Neural cell (in vitro differentiated cells): ENCODE measurements around the gene MED22. TPM values are rescaled to one million over a fixed set of nuclear protein-coding genes. Genes with fewer than 3 reads are reported as not detected.

Source experiments
- H2AFZ ChIP-seq: fragments of 200-600, 300-800 bp; sonication (generic), shearing (Covaris generic); 2 replicates; pipeline ENCODE4 v1.6.0; 2014; ENCODE audit warnings: low read depth, mild to moderate bottlenecking, antibody characterized with exemption, low read length, moderate library complexity
- H3F3A ChIP-seq: fragments of 200-600 bp; shearing (Covaris generic); 2 replicates; pipeline ENCODE4 v1.6.1; 2016; ENCODE audit warnings: mild to moderate bottlenecking, moderate library complexity, mixed read lengths, antibody characterized with exemption, low read length; ENCODE audit not compliant: insufficient read depth, poor library complexity, severe bottlenecking
- H3K27ac ChIP-seq: fragments of 200-600, 300-800 bp; sonication (generic), shearing (Covaris generic); 2 replicates; pipeline ENCODE4 v1.5.1; 2014; ENCODE audit warnings: mild to moderate bottlenecking, low read length, moderate library complexity
- H3K27me3 ChIP-seq: fragments of 300-800, 200-600 bp; sonication (generic), shearing (Covaris generic); 2 replicates; pipeline ENCODE4 v1.6.0; 2014; ENCODE audit warnings: mild to moderate bottlenecking, low read depth, low read length, moderate library complexity; ENCODE audit not compliant: insufficient read depth
- H3K36me3 ChIP-seq: fragments of 300-800, 200-600 bp; sonication (generic), shearing (Covaris generic); 2 replicates; pipeline ENCODE4 v1.5.1; 2014; ENCODE audit warnings: mild to moderate bottlenecking, antibody characterized with exemption, low read length, moderate library complexity; ENCODE audit not compliant: insufficient read depth
- H3K4me2 ChIP-seq: fragments of 300-800, 200-600 bp; sonication (generic), shearing (Covaris generic); 2 replicates; pipeline ENCODE4 v1.6.0; 2014; ENCODE audit warnings: mild to moderate bottlenecking, low read length
- H3K4me3 ChIP-seq: fragments of 300-800, 200-600 bp; sonication (generic), shearing (Covaris generic); 2 replicates; pipeline ENCODE4 v1.5.1; 2014; ENCODE audit warnings: mild to moderate bottlenecking, low read length, moderate library complexity
- H3K79me2 ChIP-seq: fragments of 200-600 bp; shearing (Covaris generic); replicated peaks from 2 replicates; pipeline ENCODE4 v1.6.0; 2014; ENCODE audit warnings: mild to moderate bottlenecking, low read length, moderate library complexity; ENCODE audit not compliant: insufficient read depth
- H3K9ac ChIP-seq: fragments of 300-800, 200-600 bp; sonication (generic), shearing (Covaris generic); 2 replicates; pipeline ENCODE4 v1.6.1; 2016; ENCODE audit warnings: mild to moderate bottlenecking, low read length, mixed read lengths
- H3K9me2 ChIP-seq: fragments of 200-600 bp; shearing (Covaris generic); 2 replicates; pipeline ENCODE4 v1.6.1; 2016; ENCODE audit warnings: mild to moderate bottlenecking, low read length, mixed read lengths; ENCODE audit not compliant: insufficient read depth
- H3K9me3 ChIP-seq: fragments of 200-600, 300-800 bp; sonication (generic), shearing (Covaris generic); 2 replicates; pipeline ENCODE4 v1.6.1; 2016; ENCODE audit warnings: mild to moderate bottlenecking, mixed run types, low read length, moderate library complexity, mixed read lengths
- H4K20me1 ChIP-seq: fragments of 200-600 bp; shearing (Covaris generic); 2 replicates; pipeline ENCODE4 v1.6.1; 2016; ENCODE audit warnings: mild to moderate bottlenecking, mixed run types; ENCODE audit not compliant: insufficient read depth
- CTCF ChIP-seq: fragments of 450-650 bp; IDR thresholded peaks from 2 replicates; pipeline ENCODE4 v1.5.1; 2014; ENCODE audit warnings: antibody characterized with exemption, mild to moderate bottlenecking, moderate library complexity; ENCODE audit not compliant: poor library complexity, severe bottlenecking
- EP300 ChIP-seq: fragments of 450-650 bp; conservative IDR thresholded peaks from 2 replicates; pipeline ENCODE4 v1.6.1; 2014; ENCODE audit warnings: antibody characterized with exemption, mild to moderate bottlenecking, moderate library complexity; ENCODE audit not compliant: poor library complexity, severe bottlenecking
- EZH2 ChIP-seq: fragments of 200-600, 300-800 bp; shearing (Covaris generic), sonication (generic); IDR thresholded peaks from 2 replicates; pipeline ENCODE4 v1.6.1; 2014; ENCODE audit warnings: antibody characterized with exemption, low read length, borderline replicate concordance, mild to moderate bottlenecking; ENCODE audit not compliant: insufficient read depth, poor library complexity, severe bottlenecking
- MXI1 ChIP-seq: fragments of 450-650 bp; conservative IDR thresholded peaks from 2 replicates; pipeline ENCODE4 v1.6.1; 2014; ENCODE audit warnings: antibody characterized with exemption, mild to moderate bottlenecking; ENCODE audit not compliant: poor library complexity, severe bottlenecking
- POLR2AphosphoS5 ChIP-seq: IDR thresholded peaks from 2 replicates; pipeline ENCODE4 v1.6.1; 2012
- RAD21 ChIP-seq: fragments of 450-650 bp; conservative IDR thresholded peaks from 2 replicates; pipeline ENCODE4 v1.6.1; 2014; ENCODE audit warnings: antibody characterized with exemption, mild to moderate bottlenecking, moderate library complexity
- REST ChIP-seq: IDR thresholded peaks from 2 replicates; pipeline ENCODE4 v1.6.1; 2012; ENCODE audit warnings: borderline replicate concordance
- SMC3 ChIP-seq: fragments of 450-650 bp; conservative IDR thresholded peaks from 2 replicates; pipeline ENCODE4 v1.6.1; 2014; ENCODE audit warnings: antibody characterized with exemption, mild to moderate bottlenecking, moderate library complexity; ENCODE audit not compliant: poor library complexity
- TAF1 ChIP-seq: IDR thresholded peaks from 2 replicates; pipeline ENCODE4 v1.6.1; 2012; ENCODE audit warnings: low read depth
- polyA plus RNA-seq: library from polyadenylated mRNA; depleted of rRNA; stranded (reverse); fragments of >200 nt; gene quantifications from 2 replicates; pipeline ENCODE4 v1.2.3, GENCODE V29; 2014

MED22 gene
- polyA plus RNA-seq, 1 donor from 2014 or later = 57.5 TPM

- Histone ChIP-seq H3K79me2 (peaks cover 16% of the 10 kb centered on the region), H3K9me2 (no peaks in the 10 kb centered on the region)
Measured at GRCh38 chr9:133354766-133355165, 6.8 kb upstream of the MED22 start.

GRCh38 chr9:133353548-133353947 lies 5.6 kb upstream of the MED22 start:
- no peak overlapping the region for H3K4me3 ChIP-seq
- H3K27me3 ChIP-seq = no peaks in the 10 kb centered on the region
- peaks cover 25% of the 10 kb centered on the region for H3K79me2 ChIP-seq
- no peak overlapping the region for H2AFZ ChIP-seq
- TF ChIP-seq MXI1 = no peak
- TF ChIP-seq SMC3 = no peak
- TF ChIP-seq POLR2AphosphoS5 = no peak
- TF ChIP-seq RAD21 = no peak
- TF ChIP-seq TAF1 = no peak
- TF ChIP-seq CTCF = no peak
- no peak for TF ChIP-seq EP300
- no peak for TF ChIP-seq REST
- no peak overlapping the region for H3K4me2 ChIP-seq
- no peak overlapping the region for H3K27ac ChIP-seq
- H3K9ac ChIP-seq = no peak overlapping the region
- no peaks in the 10 kb centered on the region for H4K20me1 ChIP-seq
- H3F3A ChIP-seq = no peaks in the 10 kb centered on the region
- no peaks in the 10 kb centered on the region for H3K9me2 ChIP-seq
- peaks cover 6% of the 10 kb centered on the region for H3K36me3 ChIP-seq
- no peaks in the 10 kb centered on the region for H3K9me3 ChIP-seq

More at GRCh38 chr9:133354766-133355165, 6.8 kb upstream of the MED22 start:
- Histone ChIP-seq H3K4me3 (peak overlapping the region; percentile 95), H3K9ac (no peak overlapping the region), H4K20me1 (no peaks in the 10 kb centered on the region), H3K36me3 (peaks cover 6% of the 10 kb centered on the region), H3K27ac (no peak overlapping the region), H3K9me3 (no peaks in the 10 kb centered on the region), H3K4me2 (no peak overlapping the region), H3K27me3 (no peaks in the 10 kb centered on the region), H3F3A (no peaks in the 10 kb centered on the region), H2AFZ (no peak overlapping the region)
- TF ChIP-seq MXI1 (no peak), CTCF (no peak), SMC3 (no peak), RAD21 (no peak), POLR2AphosphoS5 (no peak), TAF1 (no peak), EZH2 (no peak)
